AG04449 (cell line): ENCODE results near the gene HLA-DRB1.
"Not testable (repeated sequence)": the region's sequence is repeated elsewhere in the genome, so short reads cannot be mapped to it uniquely, and the experiment has no call there.

ENCODE experiments used
- CTCF ChIA-PET: fragments of 350-600 bp; formaldehyde crosslinking; extraction: SDS; loops from one replicate; lab custom pipeline; 2021; ENCODE audit warnings: antibody characterized with exemption; lab: Yijun Ruan, JAX
- POLR2A ChIA-PET: fragments of 400-600, 350-600 bp; formaldehyde crosslinking; extraction: SDS; loops from one replicate; lab custom pipeline; 2020; ENCODE audit warnings: antibody characterized with exemption, inconsistent platforms; lab: Yijun Ruan, JAX
- DNase-seq: peaks from one replicate; pipeline ENCODE4 v3.0.0-alpha.2; 2010; ENCODE audit warnings: low read depth, low spot score
- H3K4me3 ChIP-seq: 2 replicates; pipeline ENCODE4 v1.5.1; 2011; ENCODE audit warnings: low read depth, mild to moderate bottlenecking, control low read depth, low read length
- CTCF ChIP-seq: IDR thresholded peaks from one replicate; pipeline ENCODE4 v1.5.1; 2011; ENCODE audit warnings: mild to moderate bottlenecking, moderate library complexity, low read length, control low read depth, inconsistent platforms; ENCODE audit not compliant: insufficient read depth; ENCODE audit errors: missing control alignments

The HLA-DRB1 gene

GRCh38 chr6:32604434-32604877, 14.8 kb upstream of the HLA-DRB1 start:
- no peak for DNase-seq
- ChIA-PET CTCF (no interaction called here), POLR2A (no interaction called here)
- no peak for TF ChIP-seq CTCF
- no peak overlapping the region for H3K4me3 ChIP-seq

DNA sequence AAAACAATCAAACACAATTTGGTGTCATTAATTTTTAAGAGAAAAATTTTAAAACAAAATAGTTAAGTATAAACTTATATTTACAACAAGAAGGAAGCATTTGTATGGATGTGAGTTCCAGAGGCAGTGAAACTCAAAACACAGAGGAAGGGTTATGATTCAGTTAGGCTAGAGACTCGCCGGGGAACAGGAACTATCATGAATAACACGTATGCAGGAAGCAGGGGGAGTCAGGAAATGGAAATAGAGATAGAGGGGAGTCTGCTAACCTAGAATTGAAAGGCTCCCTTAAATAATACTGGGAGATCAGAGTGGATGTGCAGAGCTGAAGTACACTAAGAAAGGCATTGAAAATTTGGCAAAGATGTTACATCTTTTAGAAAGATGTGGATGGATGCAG, 14.2 kb upstream of the HLA-DRB1 start:
- DNase-seq, result no peak
- TF ChIP-seq CTCF, result no peak
- ChIA-PET POLR2A (no interaction called here), CTCF (no interaction called here)
- H3K4me3 ChIP-seq, result no peak overlapping the region

- H3K4me3 ChIP-seq, result no peak overlapping the region
- POLR2A ChIA-PET, result no interaction called here
- no peak for DNase-seq
- CTCF ChIA-PET, result no interaction called here
- TF ChIP-seq CTCF, result no peak
Observed at GRCh38 chr6:32603222-32603621, 13.6 kb upstream of the HLA-DRB1 start.

- H3K4me3 ChIP-seq, result no peak overlapping the region
- CTCF ChIA-PET, result no interaction called here
- TF ChIP-seq CTCF, result no peak
- POLR2A ChIA-PET, result no interaction called here
- no peak for DNase-seq
Observed at GRCh38 chr6:32602383-32602782, 12.7 kb upstream of the HLA-DRB1 start.

GRCh38 chr6:32597024-32597423, 7.4 kb upstream of the HLA-DRB1 start:
- no peak overlapping the region for H3K4me3 ChIP-seq
- no peak for TF ChIP-seq CTCF
- ChIA-PET CTCF (no interaction called here), POLR2A (no interaction called here)
- DNase-seq, result no peak

GRCh38 chr6:32590713-32591112, 1.1 kb upstream of the HLA-DRB1 start:
- POLR2A ChIA-PET, result not testable (repeated sequence)

GRCh38 chr6:32588156-32588555, 1.5 kb downstream of the HLA-DRB1 start:
- DNase-seq, result no peak
- ChIA-PET POLR2A (no interaction called here), CTCF (no interaction called here)
- H3K4me3 ChIP-seq, result no peak overlapping the region
- TF ChIP-seq CTCF, result no peak

More at GRCh38 chr6:32590713-32591112, 1.1 kb upstream of the HLA-DRB1 start:
- DNase-seq, CTCF ChIA-PET, H3K4me3 ChIP-seq: not testable (repeated sequence)
